ENCODE results near the gene HS3ST4. TPM values are rescaled to one million over a fixed set of nuclear protein-coding genes. Genes with fewer than 3 reads are reported as not detected.

HS3ST4 gene
- total and polyA plus RNA-seq, 2 experiments from 2014 or later, result not detected

- Histone ChIP-seq H3K4me3 (no peak overlapping the region), H3K27me3 (replicated peaks; ENCODE audit: insufficient read depth) (no peaks in the 10 kb centered on the region), H3K9me2 (ENCODE audit: insufficient read depth) (no peaks in the 10 kb centered on the region), H2AFZ (no peak overlapping the region), H4K20me1 (ENCODE audit: insufficient read depth) (no peaks in the 10 kb centered on the region), H3K79me2 (ENCODE audit: insufficient read depth) (no peaks in the 10 kb centered on the region), H3K9ac (no peak overlapping the region), H3K4me1 (ENCODE audit: insufficient read depth) (no peaks in the 10 kb centered on the region), H3F3A (ENCODE audit: insufficient read depth) (no peaks in the 10 kb centered on the region), H3K4me2 (ENCODE audit: unreplicated experiment) (no peak overlapping the region), H3K9me3 (ENCODE audit: low read depth) (no peaks in the 10 kb centered on the region), H3K27ac (no peak overlapping the region), H3K36me3 (ENCODE audit: low read depth) (no peaks in the 10 kb centered on the region)
- TF ChIP-seq EZH2phosphoT487 (IDR thresholded peaks at IDR 0.05; ENCODE audit: insufficient read depth, low read depth) (no peak), EZH2 (IDR thresholded peaks at IDR 0.05; ENCODE audit: insufficient read depth, poor library complexity, severe bottlenecking) (no peak)
- in situ Hi-C loops (cut with MboI), result no loop called here
- 35 to 36% methylated on average over 9 of the region's 9 CpGs for WGBS, 2 experiments (ENCODE audit: low coverage in 1 of 2, low lambda C conversion rate in 2 of 2, missing lambda C conversion rate in 2 of 2)
- DNase-seq, result no peak
These were observed 350.4 kb downstream of the HS3ST4 start for GRCh38 chr16:26041952-26042668.

DNA sequence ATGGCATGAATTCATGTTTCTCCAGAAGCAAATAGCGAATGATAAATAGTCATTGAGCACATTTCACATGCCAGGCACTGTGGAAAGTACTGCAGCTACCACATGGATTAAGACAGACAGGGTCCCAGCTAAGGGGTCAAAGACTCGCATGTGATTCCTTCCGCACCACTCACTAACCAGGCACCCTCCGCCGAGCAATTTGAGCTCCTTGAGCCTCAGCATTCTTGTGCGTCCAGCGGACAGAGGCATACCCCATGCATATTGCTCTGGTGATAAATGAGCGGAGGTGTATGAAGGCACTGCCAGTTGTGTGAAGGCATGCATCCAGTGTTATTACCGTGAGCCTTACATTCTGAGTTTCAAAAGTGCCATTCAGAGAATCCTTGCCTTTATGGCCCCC lies 358.7 kb downstream of the HS3ST4 start:
- Histone ChIP-seq H3F3A (ENCODE audit: insufficient read depth) (no peaks in the 10 kb centered on the region), H3K79me2 (ENCODE audit: insufficient read depth) (no peaks in the 10 kb centered on the region), H3K9ac (no peak overlapping the region), H3K4me2 (ENCODE audit: unreplicated experiment) (no peak overlapping the region), H3K9me3 (ENCODE audit: low read depth) (no peaks in the 10 kb centered on the region), H4K20me1 (ENCODE audit: insufficient read depth) (no peaks in the 10 kb centered on the region), H3K4me1 (ENCODE audit: insufficient read depth) (no peaks in the 10 kb centered on the region), H3K9me2 (ENCODE audit: insufficient read depth) (no peaks in the 10 kb centered on the region), H3K36me3 (ENCODE audit: low read depth) (no peaks in the 10 kb centered on the region), H3K27ac (no peak overlapping the region), H2AFZ (no peak overlapping the region), H3K4me3 (no peak overlapping the region), H3K27me3 (replicated peaks; ENCODE audit: insufficient read depth) (no peaks in the 10 kb centered on the region)
- DNase-seq, result no peak
- TF ChIP-seq EZH2phosphoT487 (IDR thresholded peaks at IDR 0.05; ENCODE audit: insufficient read depth, low read depth), result no peak
- TF ChIP-seq EZH2 (IDR thresholded peaks at IDR 0.05; ENCODE audit: insufficient read depth, poor library complexity, severe bottlenecking), result no peak
- in situ Hi-C loops (cut with MboI), result no loop called here
- WGBS, 2 experiments (ENCODE audit: low coverage in 1 of 2, low lambda C conversion rate in 2 of 2, missing lambda C conversion rate in 2 of 2), result 28% methylated on average over 9 of the region's 9 CpGs

GRCh38 chr16:26051063-26051462 lies 359.3 kb downstream of the HS3ST4 start:
- 7 to 12% methylated on average over 2 of the region's 2 CpGs for WGBS, 2 experiments (ENCODE audit: low coverage in 1 of 2, low lambda C conversion rate in 2 of 2, missing lambda C conversion rate in 2 of 2)
- Histone ChIP-seq H3K9me3 (ENCODE audit: low read depth) (no peaks in the 10 kb centered on the region), H3K27ac (no peak overlapping the region), H3K9ac (no peak overlapping the region), H3K79me2 (ENCODE audit: insufficient read depth) (no peaks in the 10 kb centered on the region), H2AFZ (no peak overlapping the region), H4K20me1 (ENCODE audit: insufficient read depth) (no peaks in the 10 kb centered on the region), H3K4me3 (no peak overlapping the region), H3K4me2 (ENCODE audit: unreplicated experiment) (no peak overlapping the region), H3K27me3 (replicated peaks; ENCODE audit: insufficient read depth) (no peaks in the 10 kb centered on the region), H3K36me3 (ENCODE audit: low read depth) (no peaks in the 10 kb centered on the region), H3K4me1 (ENCODE audit: insufficient read depth) (no peaks in the 10 kb centered on the region), H3K9me2 (ENCODE audit: insufficient read depth) (no peaks in the 10 kb centered on the region), H3F3A (ENCODE audit: insufficient read depth) (no peaks in the 10 kb centered on the region)
- DNase-seq, result no peak
- no peak for TF ChIP-seq EZH2phosphoT487 (IDR thresholded peaks at IDR 0.05; ENCODE audit: insufficient read depth, low read depth)
- TF ChIP-seq EZH2 (IDR thresholded peaks at IDR 0.05; ENCODE audit: insufficient read depth, poor library complexity, severe bottlenecking), result no peak
- in situ Hi-C loops (cut with MboI), result no loop called here

GRCh38 chr16:26053889-26054288 lies 362.1 kb downstream of the HS3ST4 start:
- H4K20me1 ChIP-seq (ENCODE audit: insufficient read depth), result no peaks in the 10 kb centered on the region
- DNase-seq, result no peak
- H3F3A ChIP-seq (ENCODE audit: insufficient read depth), result no peaks in the 10 kb centered on the region
- 48% methylated on average over 3 of the region's 3 CpGs for WGBS, 2 experiments (ENCODE audit: low coverage in 1 of 2, low lambda C conversion rate in 2 of 2, missing lambda C conversion rate in 2 of 2)
- in situ Hi-C loops (cut with MboI), result no loop called here
- H3K27me3 ChIP-seq (replicated peaks; ENCODE audit: insufficient read depth), result no peaks in the 10 kb centered on the region
- no peaks in the 10 kb centered on the region for H3K36me3 ChIP-seq (ENCODE audit: low read depth)
- H3K9me2 ChIP-seq (ENCODE audit: insufficient read depth), result no peaks in the 10 kb centered on the region
- no peaks in the 10 kb centered on the region for H3K4me1 ChIP-seq (ENCODE audit: insufficient read depth)
- H3K27ac ChIP-seq, result no peak overlapping the region
- H3K4me2 ChIP-seq (ENCODE audit: unreplicated experiment), result no peak overlapping the region
- no peak overlapping the region for H2AFZ ChIP-seq
- TF ChIP-seq EZH2phosphoT487 (IDR thresholded peaks at IDR 0.05; ENCODE audit: insufficient read depth, low read depth) (no peak), EZH2 (IDR thresholded peaks at IDR 0.05; ENCODE audit: insufficient read depth, poor library complexity, severe bottlenecking) (no peak)
- H3K4me3 ChIP-seq, result no peak overlapping the region
- H3K9ac ChIP-seq, result no peak overlapping the region
- no peaks in the 10 kb centered on the region for H3K79me2 ChIP-seq (ENCODE audit: insufficient read depth)
- no peaks in the 10 kb centered on the region for H3K9me3 ChIP-seq (ENCODE audit: low read depth)
